Measurements from ENCODE around the gene ETFB.

The ETFB gene

GRCh38 chr19:51351266-51351990, 14.8 kb downstream of the ETFB start:
- DNase-seq = no peak

GRCh38 chr19:51347209-51347928, 18.8 kb downstream of the ETFB start:
- DNase-seq = no peak

- no peak for DNase-seq
Measured at GRCh38 chr19:51346742-51347141, 19.4 kb downstream of the ETFB start.

- DNase-seq = no peak
Measured at GRCh38 chr19:51345076-51345620, 21.0 kb downstream of the ETFB start.

- DNase-seq = no peak
Measured at GRCh38 chr19:51342631-51343569, 23.3 kb downstream of the ETFB start.

- DNase-seq = no peak
Measured at GRCh38 chr19:51341976-51342580, 24.1 kb downstream of the ETFB start, which contains the start of gene VSIG10L. VSIG10L (minus strand) TSS chr19:51342139; CDS start chr19:51342124, 15 bp downstream.

GRCh38 chr19:51341066-51341465, 25.1 kb downstream of the ETFB start:
- DNase-seq = no peak

- DNase-seq = peak; percentile 93 to 94
Measured at GRCh38 chr19:51339687-51340656, 26.2 kb downstream of the ETFB start.

- no peak for DNase-seq
Measured at GRCh38 chr19:51339313-51339686, 26.9 kb downstream of the ETFB start.

GRCh38 chr19:51338563-51339312, 27.4 kb downstream of the ETFB start:
- peak; percentile 84 to 85 for DNase-seq

- no peak for DNase-seq
Measured at GRCh38 chr19:51337861-51338562, 28.2 kb downstream of the ETFB start.

GRCh38 chr19:51337141-51337860, 28.9 kb downstream of the ETFB start:
- no peak for DNase-seq

GRCh38 chr19:51333836-51334460, 32.2 kb downstream of the ETFB start:
- DNase-seq = no peak

GRCh38 chr19:51331716-51332115, 34.5 kb downstream of the ETFB start:
- no peak for DNase-seq

- no peak for DNase-seq
Measured at GRCh38 chr19:51331193-51331592, 35.0 kb downstream of the ETFB start.

- no peak for DNase-seq
Measured at GRCh38 chr19:51330366-51330765, 35.8 kb downstream of the ETFB start.

GRCh38 chr19:51329411-51329810, 36.8 kb downstream of the ETFB start:
- DNase-seq = no peak

Measured in CD4-positive, alpha-beta T cell treated with Interleukin-4 for 1 hour (primary cell).